Sciatic nerve (tissue), 2 donors: ENCODE results near the gene CNGB1. TPM values are rescaled to one million over a fixed set of nuclear protein-coding genes. Genes with fewer than 3 reads are reported as not detected.
"Not testable (repeated sequence)": the region's sequence is repeated elsewhere in the genome, so short reads cannot be mapped to it uniquely, and the experiment has no call there.

Experiments
- ATAC-seq: fragments of 200-7000 bp; cut with Tn5 transposase; one replicate; pipeline ENCODE4 v1.9.1; 2020; ENCODE audit warnings: mild to moderate bottlenecking, moderate library complexity
- DNase-seq: peaks from one replicate; pipeline ENCODE4 v3.0.0-alpha.2; 2020; ENCODE audit warnings: low spot score
- intact Hi-C: fragments of 100-400 bp; cut with DNase I; formaldehyde crosslinking; loops from one replicate; pipeline ENCODE4 v1.14.2; 2022
- total RNA-seq: library from RNA; stranded (reverse); fragmentation: NEBNext Ultra II Directional; extraction: Animal tissue kit (Norgen Biotek cat#: 25700); gene quantifications from one replicate; pipeline ENCODE4 v1.2.1, GENCODE V29; 2021
- donor health status: DM: no; HTN: no; CAD: no.
- donor health status: DM: no; HTN: no; CAD: no.

The CNGB1 gene
- not detected for total RNA-seq

GRCh38 chr16:57970970-57971369, at the start of gene CNGB1:
Gene CNGB1, minus strand, starts transcription at chr16:57971128. Its CDS starts 3,842 bp downstream, at chr16:57967286.
- ATAC-seq (no peak), DNase-seq (no peak)
- intact Hi-C loops, result no loop called here

- DNase-seq, result no peak
- intact Hi-C loops, result loop anchor here (5.0 kb wide), 1 partner anchor 107 kb away; the partner anchor contains the start of gene CFAP20
- no peak for ATAC-seq
These were observed 49.1 kb upstream of the CNGB1 start for GRCh38 chr16:58019866-58020538.

GRCh38 chr16:58018803-58019202, 47.9 kb upstream of the CNGB1 start:
- DNase-seq, result no peak

GRCh38 chr16:58016840-58017446, 46.0 kb upstream of the CNGB1 start:
- no peak for ATAC-seq
- DNase-seq, result no peak
- intact Hi-C loops, result no loop called here

More at GRCh38 chr16:58018803-58019202, 47.9 kb upstream of the CNGB1 start:
- ATAC-seq, result no peak
- intact Hi-C loops, result no loop called here

- intact Hi-C loops, result no loop called here
- DNase-seq, result no peak
- no peak for ATAC-seq
These were observed 42.5 kb upstream of the CNGB1 start for GRCh38 chr16:58013201-58013956.

DNA sequence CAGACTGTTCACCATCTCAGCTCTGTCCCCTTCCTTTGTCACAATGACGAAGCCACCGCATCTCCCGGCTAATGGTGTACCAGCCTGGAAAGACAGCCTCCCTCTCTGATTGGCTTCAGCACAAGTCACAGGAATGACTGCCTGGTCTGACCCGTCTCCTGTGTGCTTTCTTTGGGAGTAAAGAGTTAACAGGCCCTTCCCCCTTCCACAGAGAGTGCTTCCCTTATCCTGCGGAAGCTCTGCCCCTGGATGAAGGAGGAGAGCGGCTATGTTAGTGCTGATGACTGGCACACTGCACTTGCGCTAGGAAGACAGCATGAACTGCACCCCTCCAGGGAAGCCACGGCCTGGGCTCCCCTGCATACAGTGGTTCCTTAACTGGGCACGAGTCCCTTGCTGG, 41.6 kb upstream of the CNGB1 start:
- intact Hi-C loops, result no loop called here
- no peak for ATAC-seq
- DNase-seq, result no peak

DNA sequence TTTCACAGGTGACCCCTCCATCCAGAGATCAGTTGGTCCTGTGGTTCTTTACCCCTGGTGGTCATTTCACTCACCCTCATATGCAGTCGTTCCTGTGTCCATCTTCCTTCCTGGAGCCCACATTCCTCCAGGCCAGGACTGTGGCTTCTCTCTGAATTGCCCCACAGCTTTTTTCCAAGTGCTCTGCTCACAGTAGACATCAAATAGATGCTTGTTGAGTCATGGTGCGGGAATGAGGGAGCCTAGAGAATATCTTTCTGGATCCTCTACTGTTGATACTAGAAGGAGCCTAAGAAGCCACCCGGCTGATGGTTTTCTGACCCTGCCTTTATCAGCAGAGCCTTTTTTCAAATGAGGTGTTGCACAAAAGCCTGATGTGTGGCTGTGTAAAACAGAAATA, 40.7 kb upstream of the CNGB1 start:
- DNase-seq (no peak), ATAC-seq (no peak)
- intact Hi-C loops, result no loop called here

- intact Hi-C loops, result no loop called here
- DNase-seq, result no peak
- no peak for ATAC-seq
These were observed 40.0 kb upstream of the CNGB1 start for GRCh38 chr16:58010886-58011285.

- intact Hi-C loops, result no loop called here
- ATAC-seq (no peak), DNase-seq (no peak)
These were observed 39.0 kb upstream of the CNGB1 start for GRCh38 chr16:58009856-58010416.

DNA sequence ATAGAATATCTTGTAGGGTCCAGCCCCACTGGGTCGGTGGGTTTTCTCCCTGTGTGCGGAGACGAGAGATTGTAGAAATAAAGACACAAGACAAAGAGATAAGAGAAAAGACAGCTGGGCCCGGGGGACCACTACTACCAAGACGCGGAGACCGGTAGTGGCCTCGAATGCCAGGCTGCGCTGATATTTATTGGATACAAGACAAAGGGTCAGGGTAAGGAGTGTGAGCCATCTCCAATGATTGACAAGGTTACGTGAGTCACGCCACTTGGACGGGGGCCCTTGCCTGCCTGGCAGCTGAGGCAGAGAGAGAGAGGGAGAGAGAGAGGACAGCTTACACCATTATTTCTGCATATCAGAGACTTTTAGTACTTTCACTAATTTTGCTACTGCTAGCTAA, 33.8 kb upstream of the CNGB1 start:
- intact Hi-C loops, result loop anchor here (5.0 kb wide), 1 partner anchor 97 kb away; no protein-coding TSS in a partner anchor
- DNase-seq, ATAC-seq: not testable (repeated sequence)

DNA sequence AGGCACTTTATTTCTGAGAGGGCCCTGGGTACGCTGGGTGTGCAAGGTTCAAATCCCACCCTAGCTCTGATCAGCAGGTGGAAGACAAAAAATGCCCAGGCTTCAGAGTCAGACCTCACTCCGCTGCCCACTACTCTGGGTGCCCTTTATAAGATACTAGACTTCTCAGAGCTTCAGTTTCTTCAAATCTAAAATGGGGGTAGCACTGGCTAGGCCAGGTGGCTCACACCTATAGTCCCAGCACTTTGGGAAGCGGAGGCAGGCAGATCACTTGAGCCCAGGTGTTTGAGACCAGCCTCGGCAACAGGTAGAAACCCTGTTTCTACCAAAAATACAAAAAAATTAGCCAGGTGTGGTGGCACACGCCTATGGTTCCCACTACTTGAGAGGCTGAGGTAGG, 32.0 kb upstream of the CNGB1 start:
- ATAC-seq, result no peak
- intact Hi-C loops, result loop anchor here (5.0 kb wide), 1 partner anchor 96 kb away; no protein-coding TSS in a partner anchor

GRCh38 chr16:58002416-58002800, 31.5 kb upstream of the CNGB1 start:
- ATAC-seq (no peak), DNase-seq (no peak)
- intact Hi-C loops, result loop anchor here (5.0 kb wide), 1 partner anchor 95 kb away; no protein-coding TSS in a partner anchor

More for the DNA sequence above, 32.0 kb upstream of the CNGB1 start:
- DNase-seq, result no peak

DNA sequence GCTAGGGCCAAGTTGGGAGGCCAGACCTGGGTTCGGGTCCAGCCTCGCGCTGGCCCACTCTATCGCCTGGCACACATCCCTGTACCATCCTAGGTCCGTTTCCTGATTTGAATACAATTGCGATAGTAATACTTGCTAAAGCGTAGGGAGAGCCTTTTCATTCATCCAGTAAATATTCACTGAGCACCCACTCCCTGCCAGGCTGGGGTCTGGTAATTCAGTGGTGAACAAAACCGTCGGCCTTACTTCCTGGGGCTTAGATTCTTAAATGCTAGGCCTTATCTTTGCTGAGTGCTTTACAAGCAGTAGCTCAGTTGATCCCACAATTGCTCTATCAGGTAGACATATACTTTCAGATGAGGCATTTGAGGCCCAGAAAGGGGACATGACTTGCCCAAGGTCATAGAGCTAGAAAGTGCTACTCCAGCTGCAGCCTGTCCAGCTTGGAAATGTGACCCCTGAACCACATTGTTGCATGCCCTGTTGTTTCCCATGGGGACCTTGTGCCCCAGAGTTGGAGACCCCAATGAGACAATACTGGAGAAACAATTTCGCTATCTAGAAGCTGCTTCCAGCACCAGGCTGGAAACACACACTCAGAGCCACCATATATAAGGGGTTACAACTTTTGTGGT, 31.0 kb upstream of the CNGB1 start:
- intact Hi-C loops, result loop anchor here (5.0 kb wide), 1 partner anchor 95 kb away; no protein-coding TSS in a partner anchor
- no peak for DNase-seq

GRCh38 chr16:58000706-58001676, 30.1 kb upstream of the CNGB1 start, which contains the start of gene USB1:
Gene USB1, plus strand, starts transcription at chr16:58001407. Its CDS starts 77 bp downstream, at chr16:58001484.
- peak; percentile 96 for ATAC-seq
- intact Hi-C loops, result loop anchor here (5.0 kb wide), 1 partner anchor 94 kb away; no protein-coding TSS in a partner anchor
- peak; percentile 93 for DNase-seq

More for the DNA sequence above, 31.0 kb upstream of the CNGB1 start:
- ATAC-seq, result no peak

GRCh38 chr16:57999971-58000705, 29.2 kb upstream of the CNGB1 start, which contains the start of gene ZNF319:
Gene ZNF319, minus strand, starts transcription at chr16:58000672. Its CDS starts 2,407 bp downstream, at chr16:57998265.
- DNase-seq, result no peak
- no peak for ATAC-seq
- intact Hi-C loops, result loop anchor here (5.0 to 10.0 kb wide), 2 partner anchors 93 to 245 kb away; no protein-coding TSS in a partner anchor

DNA sequence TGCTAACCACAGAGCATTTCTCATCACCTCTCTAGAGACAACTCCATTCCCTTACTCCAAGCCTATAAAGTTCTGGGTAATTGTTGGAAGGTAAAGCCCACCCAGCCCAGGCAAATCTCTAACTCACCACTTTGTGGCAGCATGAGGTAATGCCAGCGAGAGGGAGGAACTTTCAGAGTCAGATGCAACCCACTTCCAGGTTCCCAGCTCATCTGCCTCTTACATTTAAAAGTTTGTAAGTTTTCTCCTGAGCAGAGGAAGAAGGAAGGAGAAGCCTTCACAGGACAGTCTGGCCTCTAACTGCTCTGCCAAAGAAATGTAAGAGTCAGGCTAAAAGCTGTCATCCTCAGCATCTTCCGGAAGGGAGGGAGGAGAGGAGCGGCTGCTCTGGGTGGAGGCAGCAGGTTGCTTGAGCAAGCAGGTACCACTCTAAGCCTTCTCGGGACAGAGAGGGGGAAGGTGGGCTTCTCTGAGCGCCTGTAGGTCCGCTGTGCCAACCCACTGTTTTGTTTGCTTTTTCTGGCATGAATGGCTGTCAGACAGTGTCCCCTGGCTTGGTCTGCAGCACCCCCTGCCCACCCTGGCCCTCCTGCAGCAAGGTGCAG, 28.5 kb upstream of the CNGB1 start:
- intact Hi-C loops, result loop anchor here (10.0 kb wide), 1 partner anchor 245 kb away; no protein-coding TSS in a partner anchor
- no peak for DNase-seq
- ATAC-seq, result no peak
